HG02571 (cell line): ENCODE data around the gene MMRN1.

ENCODE experiments used
- ATAC-seq: cut with Tn5 transposase; IDR thresholded peaks from one replicate; pipeline ENCODE4 v1.9.1; 2021; ENCODE audit warnings: mild to moderate bottlenecking, moderate library complexity; ENCODE audit not compliant: unreplicated experiment

MMRN1 gene

GRCh38 chr4:89913623-89914022, 19.0 kb downstream of the MMRN1 start:
- ATAC-seq: no peak

DNA sequence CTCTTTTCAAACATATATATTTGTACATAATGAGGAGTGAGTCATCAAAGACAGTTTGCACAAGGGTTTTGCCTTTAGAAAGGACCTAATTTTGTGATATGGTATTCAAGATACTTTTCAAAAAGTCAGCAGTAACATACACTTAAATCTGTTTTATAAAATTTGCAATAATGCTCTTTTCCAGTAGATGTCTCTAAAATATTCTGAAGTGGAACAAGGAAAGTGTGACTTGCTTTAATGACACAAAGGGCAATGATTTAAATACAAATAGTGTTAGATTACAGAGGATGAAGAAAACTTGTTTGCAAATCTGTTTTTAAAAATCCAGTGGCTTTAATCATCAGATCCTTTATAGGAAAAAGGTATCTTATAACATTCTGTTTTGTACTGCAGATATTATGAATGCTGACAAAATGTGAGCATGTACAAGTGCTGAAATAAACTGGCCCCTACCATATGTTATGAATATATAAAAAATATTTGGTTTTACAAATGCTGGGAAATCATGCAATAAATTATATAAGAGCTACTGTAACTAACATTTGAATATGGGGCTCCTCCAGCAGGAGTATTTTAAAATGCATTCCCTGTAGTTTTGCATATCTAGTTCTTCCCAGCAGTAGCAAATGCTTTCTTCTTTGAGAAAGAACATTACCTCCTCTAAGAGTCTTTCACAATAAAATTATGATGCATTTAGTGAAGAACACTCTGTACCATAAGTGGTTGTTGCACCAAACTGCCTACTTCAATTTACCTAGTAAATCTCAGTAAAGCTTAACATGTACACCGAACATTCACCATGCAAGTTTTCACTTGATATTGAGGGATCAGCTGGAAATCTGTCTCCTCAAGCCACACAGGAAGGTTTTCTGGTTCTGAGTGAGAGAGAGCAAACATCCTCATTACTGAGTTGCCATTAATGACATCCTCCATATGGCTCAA, 20.2 kb downstream of the MMRN1 start:
- no peak for ATAC-seq

DNA sequence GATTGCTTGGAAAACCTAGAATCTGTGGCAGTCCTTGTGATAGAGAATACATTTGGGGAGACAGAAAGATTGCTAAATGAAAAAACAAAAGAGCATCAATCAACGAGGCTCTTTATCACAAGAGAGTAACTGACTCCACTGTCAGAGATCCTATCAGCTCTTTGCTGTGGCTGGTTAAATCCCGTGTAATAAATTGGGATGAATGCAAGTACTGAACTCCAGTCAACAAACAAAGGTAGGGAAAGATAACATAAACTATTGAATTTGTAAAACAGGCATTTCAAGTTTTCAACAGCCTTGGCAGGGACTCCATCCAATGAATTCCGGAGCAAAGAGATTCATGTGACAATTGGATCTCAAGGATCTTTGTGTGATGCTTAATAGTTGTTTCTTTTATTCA, 21.3 kb downstream of the MMRN1 start:
- no peak for ATAC-seq

- no peak for ATAC-seq
Measured at GRCh38 chr4:89922848-89923416, 28.3 kb downstream of the MMRN1 start.

DNA sequence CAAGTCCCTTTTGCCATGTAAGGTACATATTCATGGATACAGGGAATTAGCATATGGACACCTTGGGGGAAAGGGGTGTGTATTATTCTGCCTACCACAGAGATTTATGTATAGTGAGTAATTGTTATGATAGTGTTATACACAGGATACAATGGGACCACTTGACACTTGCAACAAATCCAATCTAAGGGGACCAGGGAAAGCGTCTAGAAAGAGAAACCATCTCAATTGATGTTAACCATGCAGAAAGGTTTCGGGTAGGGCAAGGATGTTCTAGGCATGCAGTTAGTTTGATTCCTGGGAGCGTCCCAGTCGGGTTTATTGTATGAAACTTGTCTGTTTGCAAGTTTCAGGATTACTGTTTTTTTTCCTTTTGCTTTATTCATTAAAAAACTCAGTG, 34.2 kb downstream of the MMRN1 start:
- no peak for ATAC-seq

GRCh38 chr4:89929425-89930159, 34.9 kb downstream of the MMRN1 start:
- no peak for ATAC-seq

GRCh38 chr4:89939546-89939945, 44.9 kb downstream of the MMRN1 start:
- no peak for ATAC-seq

DNA sequence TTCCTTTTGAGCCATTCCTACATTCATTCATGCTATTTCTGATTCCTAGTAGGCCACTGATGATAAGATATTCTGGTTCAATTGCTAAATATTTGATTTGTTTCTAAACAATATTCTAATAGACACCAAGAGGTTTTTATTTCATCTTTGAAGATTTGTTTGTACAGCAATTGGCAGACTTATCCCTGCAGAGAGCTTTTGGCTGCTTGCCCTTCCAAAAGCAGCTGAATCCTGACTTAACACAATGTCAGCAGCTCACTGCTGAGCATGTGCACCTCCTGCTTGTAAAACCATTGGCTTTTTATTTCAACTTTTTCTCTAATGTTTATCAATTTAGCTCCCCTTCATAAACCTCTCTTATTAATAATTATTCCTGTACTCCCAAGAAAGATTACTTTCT, 45.3 kb downstream of the MMRN1 start:
- ATAC-seq: no peak

GRCh38 chr4:89942811-89943210, 48.2 kb downstream of the MMRN1 start:
- no peak for ATAC-seq

GRCh38 chr4:89949782-89950387, 55.2 kb downstream of the MMRN1 start:
- ATAC-seq: no peak

- no peak for ATAC-seq
Measured at GRCh38 chr4:89952458-89952857, 57.8 kb downstream of the MMRN1 start.

- ATAC-seq: no peak
Measured at GRCh38 chr4:89954906-89955695, 60.4 kb downstream of the MMRN1 start.

- no peak for ATAC-seq
Measured at GRCh38 chr4:89957046-89957926, 62.6 kb downstream of the MMRN1 start.

- ATAC-seq: no peak
Measured at GRCh38 chr4:89981789-89982334, 87.2 kb downstream of the MMRN1 start.

DNA sequence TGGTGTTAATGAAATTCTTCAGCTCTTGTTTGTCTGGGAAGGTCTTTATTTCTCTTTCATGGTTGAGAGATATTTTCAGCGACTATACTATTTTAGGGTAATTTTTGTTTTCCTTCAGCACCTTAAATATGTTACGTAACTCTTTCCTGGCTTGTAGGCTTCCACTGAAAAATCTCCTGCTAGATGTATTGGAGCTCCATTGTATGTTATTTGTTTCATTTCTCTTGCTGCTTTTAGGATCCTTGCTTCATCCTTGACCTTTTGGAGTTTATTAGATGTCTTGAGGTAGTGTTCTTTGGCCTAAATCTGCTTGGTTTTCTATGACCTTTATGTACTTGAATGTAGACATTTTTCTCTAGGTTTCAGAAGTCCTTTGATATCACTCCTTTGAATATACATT, 93.6 kb downstream of the MMRN1 start:
- no peak for ATAC-seq

- ATAC-seq: no peak
Measured at GRCh38 chr4:89992744-89993143, 98.1 kb downstream of the MMRN1 start.

GRCh38 chr4:89994176-89994873, 99.7 kb downstream of the MMRN1 start:
- ATAC-seq: no peak

- ATAC-seq: no peak
Measured at GRCh38 chr4:89995006-89995405, 100.4 kb downstream of the MMRN1 start.

GRCh38 chr4:89995814-89996213, 101.2 kb downstream of the MMRN1 start:
- no peak for ATAC-seq
